Hepatocyte (in vitro differentiated cells): Measurements from ENCODE around the gene SH3BP1.

Source experiments
- EZH2phosphoT487 ChIP-seq: fragments of 200-600 bp; sonication (generic); IDR thresholded peaks from one replicate; pipeline ENCODE4 v1.6.1; 2018; ENCODE audit warnings: antibody characterized with exemption, mild to moderate bottlenecking, low read depth, moderate library complexity; ENCODE audit not compliant: unreplicated experiment, severe bottlenecking
- TF ChIP-seq, protein P1 (sequence below): fragments of 200-600 bp; sonication (generic); IDR thresholded peaks from 2 replicates; pipeline ENCODE4 v1.5.1; 2016; ENCODE audit warnings: antibody characterized with exemption, mild to moderate bottlenecking; ENCODE audit not compliant: poor library complexity

DNA sequence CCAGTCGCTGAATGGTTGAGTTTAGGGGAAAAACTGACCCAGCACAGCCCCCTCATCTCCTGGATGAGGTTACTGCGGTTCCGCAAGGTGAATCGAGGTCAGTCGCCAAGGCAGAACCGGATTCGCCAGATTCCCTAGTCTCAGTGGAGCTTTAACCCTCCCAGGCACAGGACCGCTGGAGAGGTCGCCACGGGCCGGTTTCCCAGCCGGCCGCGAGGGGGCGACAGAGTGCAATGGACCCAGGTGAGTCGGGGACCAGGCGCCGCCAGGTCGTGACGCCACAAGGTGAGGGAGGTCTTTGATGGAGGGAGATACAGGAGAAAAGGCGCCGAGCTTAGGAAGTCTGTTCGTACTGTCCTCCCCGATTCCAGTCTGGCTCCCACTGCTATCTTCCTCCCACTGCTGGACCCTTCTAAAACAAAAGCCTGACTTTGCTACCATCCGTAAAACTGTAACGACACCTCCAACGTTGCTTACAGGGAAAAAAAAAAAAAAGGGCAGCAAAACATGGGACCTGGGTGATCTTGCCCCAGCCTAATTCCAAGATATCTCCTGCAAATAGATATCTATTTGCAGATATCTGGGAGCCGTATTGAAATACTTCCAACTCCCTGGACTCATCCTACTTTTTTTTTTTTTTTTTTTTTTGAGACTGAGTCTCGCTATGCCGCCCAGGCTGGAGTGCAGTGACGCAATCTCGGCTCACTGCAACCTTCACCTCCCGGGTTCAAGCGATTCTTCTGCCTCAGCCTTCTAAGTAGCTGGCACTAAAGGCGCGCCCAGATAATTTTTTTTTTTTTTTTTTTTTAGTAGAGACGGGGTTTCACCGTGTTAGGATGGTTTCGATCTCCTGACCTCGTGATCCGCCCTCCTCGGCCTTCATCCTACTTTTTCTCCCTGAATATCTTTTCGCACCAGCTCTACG, 32.2 kb upstream of the SH3BP1 start:
- TF ChIP-seq, protein P1, sequence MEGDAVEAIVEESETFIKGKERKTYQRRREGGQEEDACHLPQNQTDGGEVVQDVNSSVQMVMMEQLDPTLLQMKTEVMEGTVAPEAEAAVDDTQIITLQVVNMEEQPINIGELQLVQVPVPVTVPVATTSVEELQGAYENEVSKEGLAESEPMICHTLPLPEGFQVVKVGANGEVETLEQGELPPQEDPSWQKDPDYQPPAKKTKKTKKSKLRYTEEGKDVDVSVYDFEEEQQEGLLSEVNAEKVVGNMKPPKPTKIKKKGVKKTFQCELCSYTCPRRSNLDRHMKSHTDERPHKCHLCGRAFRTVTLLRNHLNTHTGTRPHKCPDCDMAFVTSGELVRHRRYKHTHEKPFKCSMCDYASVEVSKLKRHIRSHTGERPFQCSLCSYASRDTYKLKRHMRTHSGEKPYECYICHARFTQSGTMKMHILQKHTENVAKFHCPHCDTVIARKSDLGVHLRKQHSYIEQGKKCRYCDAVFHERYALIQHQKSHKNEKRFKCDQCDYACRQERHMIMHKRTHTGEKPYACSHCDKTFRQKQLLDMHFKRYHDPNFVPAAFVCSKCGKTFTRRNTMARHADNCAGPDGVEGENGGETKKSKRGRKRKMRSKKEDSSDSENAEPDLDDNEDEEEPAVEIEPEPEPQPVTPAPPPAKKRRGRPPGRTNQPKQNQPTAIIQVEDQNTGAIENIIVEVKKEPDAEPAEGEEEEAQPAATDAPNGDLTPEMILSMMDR: peak; percentile 98
- no peak for TF ChIP-seq EZH2phosphoT487
